HepG2 (cell line): ENCODE results near the gene PLXNB2. TPM values are rescaled to one million over a fixed set of nuclear protein-coding genes. Genes with fewer than 3 reads are reported as not detected.

Source experiments
- BORCS8-MEF2B ChIP-seq: sonication (generic); formaldehyde crosslinking; IDR thresholded peaks from 2 replicates; pipeline ENCODE4 v1.8.0; 2022; ENCODE audit warnings: mild to moderate bottlenecking, missing genetic modification reagents
- KLF6 ChIP-seq: IDR thresholded peaks from 2 replicates; pipeline ENCODE4 v1.8.0; 2016; ENCODE audit warnings: missing biosample characterization, missing genetic modification reagents
- MAFF ChIP-seq: IDR thresholded peaks from 2 replicates; pipeline ENCODE4 v1.6.1; 2011; ENCODE audit warnings: low read depth, low read length, improper control_type of control experiment
- MATR3 ChIP-seq: sonication (generic); formaldehyde crosslinking; IDR thresholded peaks from 2 replicates; pipeline ENCODE4 v1.4.0; 2020; ENCODE audit warnings: missing genetic modification reagents
- NFATC3 ChIP-seq: sonication (generic); formaldehyde crosslinking; IDR thresholded peaks from 2 replicates; pipeline ENCODE4 v1.5.1; 2020; ENCODE audit warnings: mild to moderate bottlenecking, missing genetic modification reagents
- NONO ChIP-seq, 2 experiments: fragments of 450-650 bp in 1 of 2; sonication (generic) in 1 of 2; formaldehyde crosslinking in 1 of 2; IDR thresholded peaks in 1 of 2; conservative IDR thresholded peaks in 1 of 2; 2 replicates each; pipeline versions ENCODE4 v1.6.1 to v1.8.0; 2017 to 2022; ENCODE audit warnings: mild to moderate bottlenecking in 1 of 2, missing genetic modification reagents in 1 of 2, moderate library complexity in 1 of 2
- RFX1 ChIP-seq: fragments of 450-650 bp; IDR thresholded peaks from 2 replicates; pipeline ENCODE4 v1.6.1; 2017
- SATB2 ChIP-seq: sonication (generic); formaldehyde crosslinking; IDR thresholded peaks from 2 replicates; pipeline ENCODE4 v1.5.0; 2020; ENCODE audit warnings: missing genetic modification reagents
- TEAD2 ChIP-seq: sonication (generic); formaldehyde crosslinking; IDR thresholded peaks from 2 replicates; pipeline ENCODE4 v1.9.0; 2021; ENCODE audit warnings: missing genetic modification reagents
- ZNF34 ChIP-seq: sonication (generic); formaldehyde crosslinking; IDR thresholded peaks from 2 replicates; pipeline ENCODE4 v1.4.0; 2020; ENCODE audit warnings: mild to moderate bottlenecking, missing genetic modification reagents, borderline replicate concordance
- ZNF558 ChIP-seq: sonication (generic); formaldehyde crosslinking; IDR thresholded peaks from 2 replicates; pipeline ENCODE4 v1.9.0; 2022; ENCODE audit warnings: mild to moderate bottlenecking, missing genetic modification reagents, borderline replicate concordance
- ZNF563 ChIP-seq: sonication (generic); formaldehyde crosslinking; IDR thresholded peaks from 2 replicates; pipeline ENCODE4 v1.8.0; 2022; ENCODE audit warnings: mild to moderate bottlenecking, moderate library complexity, missing genetic modification reagents
- ZNF746 ChIP-seq: sonication (generic); formaldehyde crosslinking; IDR thresholded peaks from 2 replicates; pipeline ENCODE4 v1.8.0; 2022; ENCODE audit warnings: mild to moderate bottlenecking, missing genetic modification reagents
- polyA plus RNA-seq, 8 experiments: library from polyadenylated mRNA; depleted of rRNA in 3 of 8; stranded (reverse) in 7 of 8; unstranded in 1 of 8; fragments of >200 nt; fragmentation: Illumina TruSeq in 4 of 8; extraction: Trizol in 4 of 8; gene quantifications; 2 replicates each; pipeline versions ENCODE4 v1.2.1 to v1.2.3, GENCODE V29; 2011 to 2016; ENCODE audit warnings: low read depth in 4 of 8, missing spikeins in 1 of 8, mixed read lengths in 1 of 8; ENCODE audit not compliant: insufficient read depth in 1 of 8
- total RNA-seq, 5 experiments: library from RNA; depleted of rRNA; stranded (reverse); fragments of >200 nt; fragmentation: Illumina TruSeq; extraction: Trizol; gene quantifications; 2 replicates each; pipeline ENCODE4 v1.2.3, GENCODE V29; 2016; ENCODE audit warnings: low read depth in 1 of 5
- TF ChIP-seq, protein P1 (sequence below): sonication (generic); formaldehyde crosslinking; IDR thresholded peaks from 2 replicates; pipeline ENCODE4 v1.5.0; 2020; ENCODE audit warnings: mild to moderate bottlenecking, missing genetic modification reagents, borderline replicate concordance
- TF ChIP-seq, protein P2 (sequence below): sonication (generic); formaldehyde crosslinking; IDR thresholded peaks from 2 replicates; pipeline ENCODE4 v1.8.1; 2022; ENCODE audit warnings: low read depth, mild to moderate bottlenecking, missing genetic modification reagents

PLXNB2 gene
- total and polyA plus RNA-seq, 2 of the 13 experiments (the other 11 are each of a cell fraction or from before 2014, with no cell fraction given) = 32.6 to 68.9 TPM

DNA sequence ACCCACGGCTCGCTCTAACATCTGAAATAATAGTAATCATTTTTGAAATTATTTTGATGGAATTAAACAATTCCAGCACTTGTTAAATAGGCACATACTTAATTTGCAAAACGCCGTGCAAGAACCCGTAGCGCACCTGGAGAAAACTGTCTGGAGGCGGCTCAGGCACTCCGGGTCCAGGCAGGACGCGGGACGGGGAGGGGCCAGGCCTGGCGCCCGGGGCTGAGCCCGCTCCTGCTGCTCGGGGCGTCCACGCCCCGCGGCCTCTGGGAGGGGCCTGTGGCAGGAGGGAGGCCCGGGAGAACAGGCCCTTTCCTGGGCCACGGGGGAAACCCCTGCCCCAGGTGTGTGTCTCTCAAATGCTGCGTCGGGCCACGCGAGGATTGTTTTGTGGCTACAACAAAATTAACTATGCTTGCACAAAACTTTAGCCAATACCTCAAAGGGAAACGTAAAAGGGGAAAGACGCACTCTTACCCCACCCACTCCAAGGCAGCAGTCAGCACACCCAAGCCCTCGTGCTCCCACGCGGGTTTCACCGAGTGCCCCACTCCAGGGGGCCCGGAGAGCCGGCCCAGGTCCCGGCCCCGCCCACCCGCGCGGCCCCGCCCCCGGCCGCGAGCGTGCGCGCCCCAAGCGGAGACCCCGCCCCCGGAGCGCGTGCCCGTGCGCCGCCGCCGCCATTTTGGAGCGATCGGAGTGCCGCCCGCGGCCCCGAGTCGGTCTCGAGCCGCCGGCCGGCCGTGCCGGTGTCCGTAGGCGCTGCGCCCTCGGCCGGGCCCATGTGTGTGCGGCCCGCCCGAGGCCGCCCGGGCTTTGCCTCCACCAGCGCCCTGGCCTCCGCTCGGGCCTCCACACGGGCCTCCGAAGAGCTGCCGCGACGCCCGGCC, 35.5 kb upstream of the PLXNB2 start, which contains the start of gene PPP6R2 (continued):
- TF ChIP-seq, protein P1, sequence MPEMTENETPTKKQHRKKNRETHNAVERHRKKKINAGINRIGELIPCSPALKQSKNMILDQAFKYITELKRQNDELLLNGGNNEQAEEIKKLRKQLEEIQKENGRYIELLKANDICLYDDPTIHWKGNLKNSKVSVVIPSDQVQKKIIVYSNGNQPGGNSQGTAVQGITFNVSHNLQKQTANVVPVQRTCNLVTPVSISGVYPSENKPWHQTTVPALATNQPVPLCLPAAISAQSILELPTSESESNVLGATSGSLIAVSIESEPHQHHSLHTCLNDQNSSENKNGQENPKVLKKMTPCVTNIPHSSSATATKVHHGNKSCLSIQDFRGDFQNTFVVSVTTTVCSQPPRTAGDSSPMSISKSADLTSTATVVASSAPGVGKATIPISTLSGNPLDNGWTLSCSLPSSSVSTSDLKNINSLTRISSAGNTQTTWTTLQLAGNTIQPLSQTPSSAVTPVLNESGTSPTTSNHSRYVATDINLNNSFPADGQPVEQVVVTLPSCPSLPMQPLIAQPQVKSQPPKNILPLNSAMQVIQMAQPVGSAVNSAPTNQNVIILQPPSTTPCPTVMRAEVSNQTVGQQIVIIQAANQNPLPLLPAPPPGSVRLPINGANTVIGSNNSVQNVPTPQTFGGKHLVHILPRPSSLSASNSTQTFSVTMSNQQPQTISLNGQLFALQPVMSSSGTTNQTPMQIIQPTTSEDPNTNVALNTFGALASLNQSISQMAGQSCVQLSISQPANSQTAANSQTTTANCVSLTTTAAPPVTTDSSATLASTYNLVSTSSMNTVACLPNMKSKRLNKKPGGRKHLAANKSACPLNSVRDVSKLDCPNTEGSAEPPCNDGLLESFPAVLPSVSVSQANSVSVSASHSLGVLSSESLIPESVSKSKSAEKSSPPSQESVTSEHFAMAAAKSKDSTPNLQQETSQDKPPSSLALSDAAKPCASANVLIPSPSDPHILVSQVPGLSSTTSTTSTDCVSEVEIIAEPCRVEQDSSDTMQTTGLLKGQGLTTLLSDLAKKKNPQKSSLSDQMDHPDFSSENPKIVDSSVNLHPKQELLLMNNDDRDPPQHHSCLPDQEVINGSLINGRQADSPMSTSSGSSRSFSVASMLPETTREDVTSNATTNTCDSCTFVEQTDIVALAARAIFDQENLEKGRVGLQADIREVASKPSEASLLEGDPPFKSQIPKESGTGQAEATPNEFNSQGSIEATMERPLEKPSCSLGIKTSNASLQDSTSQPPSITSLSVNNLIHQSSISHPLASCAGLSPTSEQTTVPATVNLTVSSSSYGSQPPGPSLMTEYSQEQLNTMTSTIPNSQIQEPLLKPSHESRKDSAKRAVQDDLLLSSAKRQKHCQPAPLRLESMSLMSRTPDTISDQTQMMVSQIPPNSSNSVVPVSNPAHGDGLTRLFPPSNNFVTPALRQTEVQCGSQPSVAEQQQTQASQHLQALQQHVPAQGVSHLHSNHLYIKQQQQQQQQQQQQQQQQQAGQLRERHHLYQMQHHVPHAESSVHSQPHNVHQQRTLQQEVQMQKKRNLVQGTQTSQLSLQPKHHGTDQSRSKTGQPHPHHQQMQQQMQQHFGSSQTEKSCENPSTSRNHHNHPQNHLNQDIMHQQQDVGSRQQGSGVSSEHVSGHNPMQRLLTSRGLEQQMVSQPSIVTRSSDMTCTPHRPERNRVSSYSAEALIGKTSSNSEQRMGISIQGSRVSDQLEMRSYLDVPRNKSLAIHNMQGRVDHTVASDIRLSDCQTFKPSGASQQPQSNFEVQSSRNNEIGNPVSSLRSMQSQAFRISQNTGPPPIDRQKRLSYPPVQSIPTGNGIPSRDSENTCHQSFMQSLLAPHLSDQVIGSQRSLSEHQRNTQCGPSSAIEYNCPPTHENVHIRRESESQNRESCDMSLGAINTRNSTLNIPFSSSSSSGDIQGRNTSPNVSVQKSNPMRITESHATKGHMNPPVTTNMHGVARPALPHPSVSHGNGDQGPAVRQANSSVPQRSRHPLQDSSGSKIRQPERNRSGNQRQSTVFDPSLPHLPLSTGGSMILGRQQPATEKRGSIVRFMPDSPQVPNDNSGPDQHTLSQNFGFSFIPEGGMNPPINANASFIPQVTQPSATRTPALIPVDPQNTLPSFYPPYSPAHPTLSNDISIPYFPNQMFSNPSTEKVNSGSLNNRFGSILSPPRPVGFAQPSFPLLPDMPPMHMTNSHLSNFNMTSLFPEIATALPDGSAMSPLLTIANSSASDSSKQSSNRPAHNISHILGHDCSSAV (CRISPR knock-in tag) = no peak
- TF ChIP-seq ZNF34 (no peak), RFX1 (no peak), NONO (IDR thresholded peaks at IDR 0.05) (no peak), NONO (CRISPR knock-in tag; conservative IDR thresholded peaks at IDR 0.05) (no peak), KLF6 (CRISPR knock-in tag) (no peak), ZNF563 (CRISPR knock-in tag) (0 out of 2 replicates have a peak, but pooled peaks have one; percentile 22), NFATC3 (no peak), MATR3 (CRISPR knock-in tag) (no peak), ZNF746 (CRISPR knock-in tag) (no peak), SATB2 (CRISPR knock-in tag) (no peak), MAFF (no peak), TEAD2 (CRISPR knock-in tag) (no peak), ZNF558 (CRISPR knock-in tag) (0 out of 2 replicates have a peak, but pooled peaks have one; percentile 35), BORCS8-MEF2B (CRISPR knock-in tag) (no peak)
- TF ChIP-seq, protein P2, sequence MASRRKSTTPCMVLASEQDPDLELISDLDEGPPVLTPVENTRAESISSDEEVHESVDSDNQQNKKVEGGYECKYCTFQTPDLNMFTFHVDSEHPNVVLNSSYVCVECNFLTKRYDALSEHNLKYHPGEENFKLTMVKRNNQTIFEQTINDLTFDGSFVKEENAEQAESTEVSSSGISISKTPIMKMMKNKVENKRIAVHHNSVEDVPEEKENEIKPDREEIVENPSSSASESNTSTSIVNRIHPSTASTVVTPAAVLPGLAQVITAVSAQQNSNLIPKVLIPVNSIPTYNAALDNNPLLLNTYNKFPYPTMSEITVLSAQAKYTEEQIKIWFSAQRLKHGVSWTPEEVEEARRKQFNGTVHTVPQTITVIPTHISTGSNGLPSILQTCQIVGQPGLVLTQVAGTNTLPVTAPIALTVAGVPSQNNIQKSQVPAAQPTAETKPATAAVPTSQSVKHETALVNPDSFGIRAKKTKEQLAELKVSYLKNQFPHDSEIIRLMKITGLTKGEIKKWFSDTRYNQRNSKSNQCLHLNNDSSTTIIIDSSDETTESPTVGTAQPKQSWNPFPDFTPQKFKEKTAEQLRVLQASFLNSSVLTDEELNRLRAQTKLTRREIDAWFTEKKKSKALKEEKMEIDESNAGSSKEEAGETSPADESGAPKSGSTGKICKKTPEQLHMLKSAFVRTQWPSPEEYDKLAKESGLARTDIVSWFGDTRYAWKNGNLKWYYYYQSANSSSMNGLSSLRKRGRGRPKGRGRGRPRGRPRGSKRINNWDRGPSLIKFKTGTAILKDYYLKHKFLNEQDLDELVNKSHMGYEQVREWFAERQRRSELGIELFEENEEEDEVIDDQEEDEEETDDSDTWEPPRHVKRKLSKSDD = no peak
